ENCODE data around the gene C1orf167. TPM values are rescaled to one million over a fixed set of nuclear protein-coding genes. Genes with fewer than 3 reads are reported as not detected.

Gene C1orf167, protein sequence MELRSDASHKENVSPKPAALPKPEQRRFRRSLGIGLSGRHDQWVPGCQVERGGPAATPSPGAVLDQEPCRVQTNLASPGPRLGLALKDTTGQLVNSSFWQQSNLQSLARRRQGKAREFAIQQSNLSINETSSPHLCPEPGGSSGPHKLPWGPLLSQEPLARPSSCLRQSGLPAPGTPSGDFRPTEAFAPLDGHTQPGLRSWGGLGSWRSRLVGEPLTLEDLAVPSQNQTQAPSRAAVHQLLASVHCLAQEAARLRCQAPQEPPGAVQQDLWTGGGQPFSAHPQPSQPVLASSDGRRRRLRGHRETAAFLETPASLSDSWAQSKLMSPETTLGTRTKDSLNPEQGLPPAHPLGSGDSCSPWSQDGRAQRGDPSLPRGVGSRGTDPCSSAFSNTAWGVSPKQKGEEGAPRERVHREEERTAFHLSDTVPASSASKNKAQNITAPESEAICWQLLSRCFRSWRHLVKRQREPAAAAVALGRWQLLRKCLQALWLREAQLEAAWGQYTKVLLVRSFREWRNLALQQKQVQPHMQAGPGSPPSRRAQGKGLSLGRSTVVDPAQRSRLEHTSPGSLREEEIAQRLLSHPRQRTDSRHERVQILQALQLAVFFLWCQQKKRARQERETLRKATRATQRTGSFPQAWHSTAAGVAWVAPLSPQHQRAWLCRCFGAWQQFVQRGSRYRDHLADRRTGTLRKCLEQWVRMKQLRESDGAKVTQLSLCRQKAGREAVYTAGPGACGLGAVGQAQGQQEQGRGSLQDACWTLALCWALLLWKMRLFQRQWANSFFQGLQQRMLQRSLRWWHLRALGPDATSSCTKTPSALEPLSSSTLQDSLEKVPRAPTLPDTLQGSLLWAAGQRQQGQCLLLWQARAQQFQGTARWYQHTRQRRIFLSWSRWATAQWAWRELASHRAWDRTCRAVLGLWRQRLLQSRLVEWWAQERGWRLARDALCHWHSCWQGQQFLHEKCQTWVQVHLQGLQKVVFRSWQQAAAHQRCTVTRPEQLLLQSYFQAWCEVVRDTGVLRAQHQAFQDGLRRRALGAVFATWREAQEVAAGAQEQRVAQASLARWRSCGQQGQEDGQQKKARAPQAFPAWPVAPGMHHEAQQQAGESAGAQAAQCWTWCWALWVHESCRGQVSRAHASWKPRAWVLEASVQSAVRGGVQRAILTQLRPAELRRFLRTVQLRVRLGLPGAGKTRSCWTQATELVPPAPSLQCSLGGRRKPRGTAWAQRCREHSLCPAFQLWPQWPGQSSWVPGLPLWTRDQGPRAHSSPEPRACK (N-terminal part only)
- not detected in 2 replicates for total RNA-seq (2013; cell fraction: nucleolus; rRNA removed)
- total RNA-seq (2014; rRNA removed) (0.17 TPM in 1 of 2 replicates, not detected in the other), total RNA-seq (2014; rRNA removed; fragmentation: Illumina TruSeq; extraction: Trizol) (not detected in 2 replicates), total RNA-seq (2021) (0.31 TPM in 1 of 2 replicates, not detected in the other), polyA plus RNA-seq (2011; rRNA removed) (not detected in 2 replicates), polyA plus RNA-seq (2014; fragmentation: Illumina TruSeq; extraction: Trizol) (not detected in 2 replicates), polyA plus RNA-seq (2014; fragmentation: Nextera tagmentation; extraction: Ambion mirVana) (not detected), polyA plus RNA-seq (2014; rRNA removed) (not detected in 2 replicates), polyA plus RNA-seq (2016; fragmentation: Nextera tagmentation; extraction: Ambion mirVana) (not detected), polyA minus RNA-seq (2011; rRNA and poly(A)+ RNA removed) (not detected in 2 replicates), Bru-seq, nascent RNA (percentile 11 among the genes with signal in this experiment), BruChase-seq, experiment 1, labeled RNA remaining after a 6-hour chase (percentile 7 among the genes with signal in this experiment), BruChase-seq, experiment 2, labeled RNA remaining after a 2-hour chase (percentile 3 among the genes with signal in this experiment)
- not detected for polyA plus RNA-seq (2011; ENCODE audit: low read depth)
- not detected in 2 replicates for polyA plus RNA-seq (2011; cell fraction: cytosol; rRNA removed)
- polyA plus RNA-seq (2011; cell fraction: nucleus; rRNA removed), result not detected in 2 replicates
- polyA plus RNA-seq (2012), result 0.10 and 1.7 TPM in 2 replicates
- polyA minus RNA-seq (2011; cell fraction: cytosol; rRNA and poly(A)+ RNA removed), result not detected in 2 replicates
- not detected in 2 replicates for polyA minus RNA-seq (2011; cell fraction: nucleus; rRNA and poly(A)+ RNA removed)
- long read RNA-seq, experiment 1, result 0 reads
- long read RNA-seq, experiment 2, result 0 reads

DNA sequence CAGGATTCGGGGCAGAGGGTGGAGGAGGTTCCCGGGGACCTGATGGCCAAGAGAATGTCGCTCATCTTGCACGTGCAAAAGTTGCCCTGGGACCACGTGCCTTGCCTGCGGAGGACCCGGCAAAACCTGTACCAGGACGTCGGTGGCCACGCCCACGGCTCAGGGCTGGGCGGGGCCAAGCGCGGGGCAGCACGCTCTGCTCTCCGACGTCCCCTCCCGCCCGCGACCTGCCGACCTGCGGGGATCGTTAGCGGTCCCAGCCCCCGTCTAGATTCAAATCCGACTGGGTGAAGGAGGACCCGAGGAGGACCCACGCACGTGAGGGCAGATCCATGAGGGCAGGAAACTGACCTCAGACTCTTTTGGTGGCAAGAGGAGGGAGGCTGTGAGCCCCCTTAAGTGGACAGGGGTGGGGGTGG lies at the start of gene C1orf167:
C1orf167 (plus strand) TSS at position 206 of the 419 bp plus-strand sequence. CDS start 2,208 bp downstream, outside the sequence.
- DNase-seq (ENCODE audit: low read depth, low spot score) (no peak), FAIRE-seq (no peak), ATAC-seq (peak; percentile 62)
- no peaks in the 10 kb centered on the region for H3K36me3 ChIP-seq (ENCODE audit: control insufficient read depth in 2 of 2, insufficient read depth in 2 of 2, low read length in 1 of 2)
- no peak within 1 kb of the TSS for H3K9ac ChIP-seq (ENCODE audit: control insufficient read depth, insufficient read depth, low read length)
- CTCF ChIA-PET, result no interaction called here
- no peak for TF ChIP-seq POU2F2 (IDR thresholded peaks at IDR 0.05; ENCODE audit: borderline replicate concordance, low read depth, low read length)
- TF ChIP-seq BHLHE40 (IDR thresholded peaks at IDR 0.05; ENCODE audit: borderline replicate concordance in 1 of 2, low read depth in 2 of 2, low read length in 1 of 2), result 0 out of 4 replicates have a peak, but pooled peaks of 1 of the 2 experiments have one; percentile 9
- no peaks in the 10 kb centered on the region for H4K20me1 ChIP-seq (ENCODE audit: control insufficient read depth, insufficient read depth)
- in situ Hi-C loops (cut with MboI), result no loop called here
- no peaks in the 10 kb centered on the region for H3K4me1 ChIP-seq (ENCODE audit: control insufficient read depth, insufficient read depth, low read length)
- intact Hi-C loops (cut with micrococcal nuclease; ENCODE audit: unreplicated experiment), result no loop called here
- no peak within 1 kb of the TSS for H3K27ac ChIP-seq (ENCODE audit: control insufficient read depth, insufficient read depth)
- 10% methylated on average over 25 of the region's 29 CpGs for WGBS (ENCODE audit: insufficient coverage, insufficient replicate concordance, low lambda C conversion rate, missing lambda C conversion rate)
- no peaks in the 10 kb centered on the region for H3K79me2 ChIP-seq (ENCODE audit: control insufficient read depth, insufficient read depth, low read length)
- H3K9me3 ChIP-seq (replicated peaks; ENCODE audit: control insufficient read depth, insufficient read depth, low read length), result no peaks in the 10 kb centered on the region; the same call in 2 of the 3 replicates
- no peak within 1 kb of the TSS for H3K4me2 ChIP-seq (ENCODE audit: control insufficient read depth, insufficient read depth)
- H2AFZ ChIP-seq (ENCODE audit: control insufficient read depth, low read depth, low read length), result no peak within 1 kb of the TSS
- POLR2A ChIA-PET, result no interaction called here
- no peak within 1 kb of the TSS for H3K4me3 ChIP-seq
- no peaks in the 10 kb centered on the region; a peak in 1 of 4 replicates for H3K27me3 ChIP-seq (replicated peaks in 1 of 2; ENCODE audit: control insufficient read depth in 2 of 2, insufficient read depth in 2 of 2, low read length in 1 of 2)
- RAD21 ChIA-PET (ENCODE audit: unreplicated experiment), result no interaction called here
- SMC1A ChIA-PET (ENCODE audit: uncharacterized antibody, unreplicated experiment), result no interaction called here
- no TSS peak for BruUV-seq (replicated peaks)
